HG03108 (cell line): Measurements from ENCODE around the gene JOSD1.
A peak's percentile ranks its signal among the peaks of the same experiment; 100 is the strongest.

Experiments
- ATAC-seq: cut with Tn5 transposase; IDR thresholded peaks from one replicate; pipeline ENCODE4 v1.9.1; 2021; ENCODE audit warnings: moderate library complexity; ENCODE audit not compliant: unreplicated experiment

The JOSD1 gene

DNA sequence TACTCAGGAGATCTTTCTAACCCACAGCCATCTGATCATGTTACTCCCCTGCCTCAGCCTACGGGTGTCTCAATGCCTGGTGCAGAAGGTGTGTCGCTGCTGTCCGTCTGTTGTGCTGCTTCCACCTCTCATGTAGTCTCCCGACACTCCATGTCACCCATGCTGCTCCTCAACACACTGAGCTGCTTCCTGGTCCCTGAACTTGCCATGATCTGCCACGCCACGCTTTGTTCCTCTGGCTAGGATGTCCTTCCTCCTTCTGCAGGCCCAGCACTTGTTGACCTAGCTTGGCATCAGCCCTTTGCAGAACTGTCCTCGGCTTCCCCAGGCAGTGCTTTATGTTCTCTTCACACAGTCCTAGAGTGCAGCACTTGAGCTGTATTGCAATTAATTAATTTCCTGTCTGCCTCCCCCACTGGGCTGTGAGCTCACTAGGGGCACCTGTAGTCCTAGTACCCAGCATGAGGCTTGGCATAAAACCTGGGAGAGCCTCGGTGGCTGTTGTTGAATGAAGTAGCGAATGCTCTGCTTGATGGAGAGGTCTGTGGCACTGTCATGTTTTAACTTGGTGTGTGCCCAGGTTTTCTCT is 14.5 kb upstream of the JOSD1 start:
- no peak for ATAC-seq

DNA sequence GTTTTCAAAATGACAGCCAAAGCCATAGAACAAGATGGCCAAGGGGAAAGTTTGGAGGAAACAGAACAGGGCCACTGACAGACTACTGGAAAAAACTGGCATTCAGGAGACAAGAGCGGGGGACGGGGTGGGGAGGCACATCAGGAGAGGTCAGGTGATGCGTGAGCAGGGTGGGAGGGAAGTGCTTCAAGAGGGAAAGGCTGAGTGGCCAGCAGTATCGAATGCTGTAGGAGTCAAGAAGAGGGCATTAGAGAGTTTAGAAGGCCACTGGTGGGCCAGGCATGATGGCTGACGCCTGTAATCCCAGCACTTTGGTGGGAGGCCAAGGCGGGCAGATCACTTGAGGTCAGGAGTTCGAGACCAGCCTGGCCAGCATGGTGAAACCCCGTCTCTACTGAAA is 13.2 kb upstream of the JOSD1 start:
- ATAC-seq, result no peak

DNA sequence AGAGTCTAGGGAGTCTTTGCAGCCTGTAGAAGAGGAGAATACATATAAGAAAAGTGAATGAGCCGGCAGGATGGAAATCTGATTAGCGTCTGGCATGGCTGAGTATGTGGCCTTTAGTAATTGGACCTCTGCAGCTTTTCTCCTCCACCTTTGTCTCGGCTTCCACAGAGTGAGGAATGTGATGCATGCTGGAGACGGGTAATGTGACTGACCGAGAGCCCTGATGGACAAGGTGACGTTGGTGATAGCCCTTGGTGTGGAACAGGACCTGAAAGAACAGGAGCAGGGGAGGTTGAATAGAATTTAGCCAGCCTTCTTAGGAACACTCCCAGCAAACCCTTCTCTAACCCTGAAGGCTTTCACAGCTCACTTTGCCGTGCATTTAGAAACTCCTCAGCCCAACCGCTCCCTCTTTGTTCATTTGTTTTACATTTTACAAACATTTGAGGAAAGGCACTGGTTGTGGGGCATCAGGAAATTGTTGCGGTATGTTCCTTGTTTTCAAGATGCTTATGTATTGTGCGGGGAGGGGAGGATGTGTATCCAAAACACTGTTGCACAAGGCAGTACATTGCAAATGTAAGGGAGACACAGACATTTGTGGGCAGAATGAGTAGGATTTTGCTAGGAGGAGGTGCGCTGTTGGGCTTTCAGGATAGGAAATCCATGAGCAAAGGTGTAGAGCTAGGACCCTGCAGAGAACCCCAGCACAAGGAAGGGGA is 11.9 kb upstream of the JOSD1 start:
- no peak for ATAC-seq

DNA sequence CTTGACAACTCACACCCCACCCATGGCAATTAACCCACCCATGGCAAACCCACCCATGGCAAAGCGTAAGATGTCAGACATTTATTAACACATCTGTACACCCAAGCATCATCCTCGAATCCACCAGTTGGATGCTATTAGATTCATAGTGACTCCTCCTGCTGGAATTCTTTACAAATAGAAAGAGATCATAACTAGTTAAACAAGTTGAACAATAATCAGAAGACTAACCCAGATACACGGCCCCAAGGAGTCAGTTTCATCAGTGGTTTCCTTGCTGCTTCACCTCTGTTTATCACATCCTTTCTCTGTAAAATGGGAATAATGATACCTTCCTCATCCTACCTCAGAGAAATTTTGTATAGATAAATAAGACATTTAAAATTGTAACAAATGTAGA is 10.1 kb upstream of the JOSD1 start:
- ATAC-seq, result no peak

- ATAC-seq, result no peak
These were observed 9.6 kb upstream of the JOSD1 start for GRCh38 chr22:38710351-38710750.

DNA sequence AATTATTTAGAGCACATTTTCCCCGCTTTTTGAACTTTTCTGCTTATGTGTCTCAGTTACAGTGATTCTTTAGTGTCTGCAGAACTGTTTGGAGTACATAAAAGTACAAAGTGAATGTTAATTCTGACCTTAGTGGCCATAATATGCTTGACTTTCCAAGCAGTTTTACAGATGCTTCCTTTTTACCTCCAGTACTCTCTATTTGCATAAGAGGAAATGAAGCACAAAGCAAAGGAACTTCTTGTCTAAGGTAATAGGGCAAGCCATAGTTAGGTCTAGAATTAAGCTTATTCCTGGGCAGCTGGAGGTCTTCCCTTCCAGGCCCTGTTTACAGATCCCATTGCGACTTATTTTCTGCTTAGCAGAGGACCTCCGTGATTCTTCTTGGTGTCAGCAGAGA is 8.6 kb upstream of the JOSD1 start:
- ATAC-seq, result no peak

DNA sequence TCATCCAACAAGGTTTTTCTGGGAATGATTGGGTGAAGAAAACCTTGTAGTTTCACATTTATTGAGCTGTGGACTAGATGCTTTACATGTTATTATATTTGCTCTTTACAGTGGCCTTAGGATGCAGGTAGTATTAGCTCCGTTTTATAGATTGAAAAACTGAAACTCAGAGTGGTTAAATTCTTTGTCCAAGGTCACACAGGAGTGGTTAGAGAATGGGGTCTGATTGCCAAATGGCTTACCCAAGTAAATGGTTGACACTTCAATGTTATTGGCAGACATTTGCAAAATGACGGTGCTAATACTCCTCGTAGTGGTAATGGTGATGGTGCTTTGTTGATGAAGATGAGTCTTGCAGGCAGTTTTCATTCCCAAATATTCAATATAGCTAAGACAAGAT is 7.2 kb upstream of the JOSD1 start:
- no peak for ATAC-seq

DNA sequence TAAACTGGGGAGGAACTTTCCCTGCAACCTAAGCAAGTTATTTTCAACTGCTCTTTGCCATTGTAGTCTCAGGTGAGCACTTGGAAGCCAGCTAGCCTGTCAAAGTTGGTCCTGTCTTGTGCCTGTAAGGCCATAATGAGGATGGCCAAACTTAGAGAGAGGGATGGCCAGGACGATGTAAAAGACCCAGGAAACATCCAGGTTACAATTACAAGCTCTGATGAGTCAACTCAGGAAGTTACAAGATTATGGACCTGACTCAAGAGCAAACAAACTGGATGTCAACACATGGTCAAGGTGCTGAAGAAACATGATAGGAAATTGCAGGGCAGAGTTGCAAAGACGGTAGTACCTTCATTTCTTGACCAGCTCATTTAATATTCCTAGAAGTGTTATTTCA is 6.6 kb upstream of the JOSD1 start:
- no peak for ATAC-seq

DNA sequence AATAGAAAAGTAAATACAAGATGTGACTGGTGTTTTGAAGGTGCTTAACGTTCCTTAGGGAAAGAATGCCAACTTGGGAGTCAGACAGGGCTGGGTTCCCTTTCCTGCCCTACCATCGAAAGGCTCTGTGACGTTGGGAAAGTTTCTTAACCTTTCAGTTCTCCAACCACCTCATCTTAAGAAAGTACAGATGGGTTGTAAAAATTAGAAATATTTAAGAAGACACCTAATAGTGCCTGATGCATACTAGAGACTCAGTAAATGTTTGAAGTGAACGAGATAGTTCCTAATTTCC is 6.1 kb upstream of the JOSD1 start:
- no peak for ATAC-seq

DNA sequence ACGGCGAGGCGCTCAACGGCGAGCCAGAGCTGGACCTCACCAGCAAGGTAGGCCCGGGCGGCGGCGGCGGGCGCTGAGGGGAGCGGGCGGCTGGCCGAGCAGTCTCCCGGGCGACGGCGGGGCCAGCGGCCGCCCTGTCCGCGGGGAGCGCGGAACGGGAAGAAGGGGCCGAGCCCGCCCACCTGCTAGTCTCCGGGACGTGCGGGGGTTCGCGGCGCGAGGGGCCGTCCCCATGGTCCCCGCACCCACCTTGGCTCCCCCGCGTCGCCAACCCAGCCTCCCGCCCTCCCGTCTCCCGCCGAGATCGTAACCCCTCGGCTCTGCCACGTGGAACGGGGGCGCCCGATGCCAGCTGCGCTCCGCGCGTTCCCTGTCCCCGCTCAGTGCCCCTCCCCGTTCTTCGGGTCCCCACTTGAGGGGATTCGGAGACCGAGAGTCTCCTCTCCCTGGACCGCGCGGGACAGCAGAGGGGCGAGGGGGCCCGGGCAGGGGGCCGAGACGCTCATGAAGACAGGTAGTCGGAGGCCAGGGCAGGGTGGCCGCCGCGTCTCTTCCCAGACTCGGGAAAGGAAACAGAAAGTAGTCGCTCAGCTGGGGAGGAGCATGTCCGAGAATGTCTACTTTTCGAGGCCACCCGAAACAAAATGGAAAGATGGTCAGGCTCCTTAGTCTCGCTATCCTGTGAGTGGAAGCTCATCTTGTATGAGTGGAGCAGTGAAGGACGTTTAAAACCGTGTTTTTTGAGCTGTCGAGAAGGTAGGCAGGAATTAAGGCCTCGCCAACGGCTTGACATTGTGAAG is 5.6 kb upstream of the JOSD1 start:
- ATAC-seq, result peak; percentile 0

GRCh38 chr22:38705235-38706100 is 4.7 kb upstream of the JOSD1 start, which contains the start of gene GTPBP1:
TSS of gene GTPBP1 (plus strand) at chr22:38705944. CDS start at chr22:38705956, 12 bp downstream.
- ATAC-seq, result peak; percentile 64

GRCh38 chr22:38704654-38705234 is 4.0 kb upstream of the JOSD1 start:
- ATAC-seq, result no peak

DNA sequence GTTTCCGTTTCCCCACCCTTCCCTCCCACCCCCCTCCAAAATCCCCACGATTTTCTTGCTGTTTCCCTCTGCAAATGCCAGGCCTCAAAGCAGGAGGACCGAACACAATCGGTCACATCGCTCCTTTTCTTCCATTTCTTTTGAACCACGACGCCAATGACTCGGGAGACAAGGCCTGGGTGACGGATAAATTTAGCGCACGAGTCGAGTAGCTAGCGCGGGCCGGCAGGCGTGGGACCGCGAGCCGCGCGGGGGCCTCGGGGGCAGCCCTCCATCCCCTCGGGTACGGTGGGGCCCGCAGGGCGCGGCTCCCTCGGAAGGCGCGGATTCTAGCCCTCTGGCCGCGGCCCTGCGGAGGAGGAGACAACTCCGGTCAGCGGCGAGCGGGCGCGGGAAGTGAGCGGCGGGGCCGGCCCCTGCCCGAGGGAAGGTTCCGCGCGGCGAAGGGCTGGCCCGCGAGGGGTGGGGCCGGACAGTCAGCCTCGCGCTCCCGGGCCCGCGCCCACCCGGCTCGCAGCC is 414 bp downstream of the JOSD1 start:
- ATAC-seq, result peak; percentile 17

DNA sequence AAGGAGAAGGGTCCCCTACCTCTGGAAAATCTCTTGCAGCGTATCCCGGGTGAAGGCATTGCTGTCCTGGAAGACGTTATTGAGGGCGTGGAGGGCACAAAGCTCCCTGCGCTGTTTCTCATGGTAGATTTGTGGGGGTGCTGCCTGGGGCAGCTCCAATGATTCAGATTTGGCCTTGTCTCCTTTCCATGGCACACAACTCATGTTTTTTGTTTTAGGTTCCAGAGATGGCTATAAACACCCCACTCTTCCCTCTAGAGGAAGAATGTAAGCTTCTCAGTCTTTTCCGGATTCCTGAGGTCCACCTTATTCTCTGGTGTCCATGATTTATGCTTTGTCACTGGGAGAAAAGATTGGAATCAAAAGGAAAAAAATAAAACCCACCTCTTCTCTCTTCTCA is 959 bp downstream of the JOSD1 start:
- no peak for ATAC-seq

DNA sequence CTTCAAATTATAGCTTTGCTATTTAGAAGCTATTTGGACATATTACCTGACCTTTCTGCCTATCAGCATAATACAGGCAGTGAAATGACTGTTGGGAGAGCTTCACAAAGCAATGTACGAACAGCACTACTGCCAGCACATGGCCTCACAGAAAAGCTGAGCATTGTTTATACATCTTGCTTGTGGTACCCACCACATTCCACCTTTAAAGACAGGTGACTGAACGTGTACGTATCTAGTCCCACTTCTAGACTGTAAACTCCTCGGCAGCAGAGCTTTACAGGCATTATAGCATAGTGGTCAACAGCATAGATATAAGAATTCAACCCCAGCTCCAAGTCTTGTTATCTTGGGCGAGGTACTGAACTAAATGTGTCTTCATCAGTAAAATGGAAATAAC is 1.6 kb downstream of the JOSD1 start:
- no peak for ATAC-seq

DNA sequence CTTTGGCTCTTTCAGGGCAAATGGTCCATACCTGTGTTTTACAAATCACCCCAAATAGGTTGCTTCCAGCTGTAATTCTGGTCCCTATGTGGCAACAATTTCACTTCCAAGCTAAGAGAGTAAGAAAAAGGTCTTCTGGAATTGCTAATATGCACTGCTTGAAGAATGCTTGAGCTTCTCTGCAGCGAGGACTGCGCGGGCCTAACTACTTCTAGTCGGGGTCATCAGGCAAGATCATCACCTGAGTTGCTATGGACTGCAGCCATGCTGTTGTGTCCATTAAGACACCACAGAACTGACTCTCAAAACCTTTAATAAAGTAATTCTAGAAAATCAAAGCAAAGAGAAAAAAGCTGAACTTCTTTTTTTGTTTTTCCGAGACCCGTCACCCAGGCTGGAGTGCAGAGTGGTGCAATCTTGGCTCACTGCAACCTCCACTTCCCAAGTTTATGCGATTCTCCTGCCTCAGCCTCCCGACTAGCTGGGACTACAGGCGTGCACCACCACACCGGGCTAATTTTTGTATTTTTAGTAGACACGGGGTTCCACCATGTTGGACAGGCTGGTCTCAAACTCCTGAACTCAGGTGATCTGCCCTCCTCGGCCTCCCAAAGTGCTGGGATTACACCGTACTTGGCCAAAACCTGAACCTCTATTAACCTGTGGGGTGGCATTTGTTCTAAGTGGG is 2.2 kb downstream of the JOSD1 start:
- no peak for ATAC-seq

GRCh38 chr22:38697425-38698089 is 3.2 kb downstream of the JOSD1 start:
- no peak for ATAC-seq

GRCh38 chr22:38696606-38697424 is 3.9 kb downstream of the JOSD1 start:
- ATAC-seq, result no peak

DNA sequence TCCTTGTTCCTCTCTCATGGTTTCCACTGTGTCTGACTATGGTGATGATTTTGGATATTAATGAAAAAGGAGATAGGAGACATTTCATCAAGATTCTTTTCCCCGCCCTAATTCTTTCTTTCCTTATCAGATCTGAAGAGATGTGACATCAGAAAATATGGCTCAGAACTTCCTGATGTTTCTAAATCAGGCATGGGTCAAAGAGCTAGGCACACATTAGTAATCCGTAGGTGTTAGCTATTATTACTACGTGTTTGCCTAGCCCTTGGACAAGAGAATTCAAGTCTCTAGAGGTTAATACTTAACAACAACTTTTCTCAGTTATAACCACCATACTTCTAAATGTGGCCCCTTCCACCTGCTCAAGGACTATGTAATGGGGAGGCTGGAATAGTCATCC is 5.8 kb downstream of the JOSD1 start:
- ATAC-seq, result no peak
